Panc1 (cell line): ENCODE data around the gene CHEK2. TPM values are rescaled to one million over a fixed set of nuclear protein-coding genes. Genes with fewer than 3 reads are reported as not detected.

Source experiments
- ATAC-seq: fragments of 200-7000 bp; cut with Tn5 transposase; 2 replicates; pipeline ENCODE4 v1.9.1; 2020; ENCODE audit warnings: mild to moderate bottlenecking, moderate library complexity
- BruUV-seq: library from RNA; stranded (reverse); fragments of 400-500 nt; replicated peaks from 2 replicates; lab custom pipeline; 2021; lab: Mats Ljungman, UMichigan
- CTCF ChIA-PET: fragments of 300-600 bp; sonication (Branson Sonifier 250); formaldehyde crosslinking; loops from one replicate; lab custom pipeline; 2022; ENCODE audit warnings: antibody characterized with exemption; lab: Charles Lee
- POLR2A ChIA-PET: fragments of 300-600 bp; sonication (Branson Sonifier 250); formaldehyde crosslinking; loops from one replicate; lab custom pipeline; 2022; ENCODE audit warnings: antibody characterized with exemption; lab: Charles Lee
- DNase-seq: peaks from one replicate; pipeline ENCODE4 v3.0.0-alpha.2; 2010; ENCODE audit warnings: low read depth, low spot score
- H3K27ac ChIP-seq: 2 replicates; pipeline ENCODE4 v1.5.1; 2011; ENCODE audit warnings: mild to moderate bottlenecking, low read length, inconsistent platforms
- H3K27me3 ChIP-seq: fragments of 200-500 bp; sonication (Bioruptor generic); 2 replicates; pipeline ENCODE4 v1.6.0; 2014; ENCODE audit warnings: low read length, inconsistent platforms; ENCODE audit not compliant: control insufficient read depth, insufficient read depth
- H3K36me3 ChIP-seq: fragments of 200-500 bp; sonication (Bioruptor generic); 2 replicates; pipeline ENCODE4 v1.5.1; 2014; ENCODE audit warnings: inconsistent platforms, mild to moderate bottlenecking, low read length, moderate library complexity; ENCODE audit not compliant: control insufficient read depth, insufficient read depth
- H3K4me1 ChIP-seq: 2 replicates; pipeline ENCODE4 v1.5.1; 2011; ENCODE audit warnings: inconsistent platforms, mild to moderate bottlenecking, low read length, moderate library complexity; ENCODE audit not compliant: control insufficient read depth, insufficient read depth
- H3K4me3 ChIP-seq, 2 experiments: 2 replicates each; pipeline ENCODE4 v1.5.1; 2011 to 2012; ENCODE audit warnings: low read depth in 2 of 2, low read length in 2 of 2, mild to moderate bottlenecking in 2 of 2, inconsistent platforms in 1 of 2, moderate library complexity in 1 of 2
- H3K9me3 ChIP-seq: fragments of 200-500 bp; sonication (Bioruptor generic); 2 replicates; pipeline ENCODE4 v1.5.1; 2014; ENCODE audit warnings: low read depth, mild to moderate bottlenecking, inconsistent platforms, low read length, moderate library complexity; ENCODE audit not compliant: control insufficient read depth, insufficient read depth
- POLR2AphosphoS5 ChIP-seq: IDR thresholded peaks from 2 replicates; pipeline ENCODE4 v1.6.1; 2012; ENCODE audit warnings: mild to moderate bottlenecking, low read depth, low read length, moderate library complexity
- SIN3A ChIP-seq: IDR thresholded peaks from 2 replicates; pipeline ENCODE4 v1.6.1; 2012; ENCODE audit warnings: low read depth, mild to moderate bottlenecking, low read length, moderate library complexity, borderline replicate concordance; ENCODE audit not compliant: insufficient read depth
- TCF7L2 ChIP-seq: IDR thresholded peaks from 2 replicates; pipeline ENCODE4 v1.6.1; 2011; ENCODE audit warnings: mild to moderate bottlenecking, low read depth, low read length, inconsistent platforms
- in situ Hi-C: cut with HindIII; loops from 2 replicates; pipeline ENCODE4 v1.10.0; 2016; ENCODE audit warnings: low sequenced_read_pairs, low pct_unique_long_range_greater_than_20kb
- intact Hi-C: fragments of 100-400 bp; cut with micrococcal nuclease; formaldehyde crosslinking; loops from one replicate; pipeline ENCODE4 v1.10.0; 2022; ENCODE audit not compliant: unreplicated experiment
- total RNA-seq: library from RNA; stranded (reverse); gene quantifications from one replicate; pipeline ENCODE4 v1.2.1, GENCODE V29; 2021; ENCODE audit not compliant: unreplicated experiment
- TF ChIP-seq, protein P1 (sequence below), 2 experiments: IDR thresholded peaks; 2 replicates each; pipeline ENCODE4 v1.6.1; 2011 to 2012; ENCODE audit warnings: low read depth in 2 of 2, control low read depth in 1 of 2, low read length in 1 of 2, mild to moderate bottlenecking in 1 of 2, moderate library complexity in 1 of 2; ENCODE audit not compliant: insufficient read depth in 1 of 2
- TF ChIP-seq, protein P2 (sequence below): fragments of 450-650 bp; IDR thresholded peaks from 2 replicates; pipeline ENCODE4 v1.5.1; 2017; ENCODE audit warnings: mild to moderate bottlenecking

The CHEK2 gene
- total RNA-seq, 1 experiment from 2014 or later: 29.5 TPM

DNA sequence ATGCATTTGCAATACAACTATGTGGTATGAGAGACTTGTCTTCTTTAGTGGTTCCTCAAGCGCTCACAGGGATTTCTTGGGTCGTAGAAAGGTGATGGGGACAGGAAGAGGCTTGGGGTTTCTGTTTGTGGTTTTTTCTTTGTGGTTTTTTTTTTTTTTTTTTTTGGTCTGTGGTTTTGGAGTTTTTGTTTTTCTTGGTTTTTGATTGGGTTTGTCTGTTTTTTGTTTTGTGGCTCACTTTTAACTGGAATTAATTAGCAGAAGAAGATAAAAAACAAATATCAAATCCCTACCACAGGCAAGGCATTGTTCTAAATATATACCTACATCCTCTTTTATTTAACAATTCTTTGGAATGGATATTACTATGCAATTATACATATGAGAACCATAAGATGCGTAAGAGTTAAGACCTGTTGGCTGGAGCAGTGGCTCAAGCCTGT, 67.5 kb downstream of the CHEK2 start:
- ATAC-seq (no peak), DNase-seq (no peak)
- no peaks in the 10 kb centered on the region for H3K4me1 ChIP-seq
- in situ Hi-C loops: no loop called here
- ChIA-PET CTCF (no interaction called here), POLR2A (interaction anchor here (0.7 kb wide), 1 partner anchor 230 kb away, joined by 6 read pairs; no protein-coding TSS in a partner anchor)
- intact Hi-C loops: no loop called here
- no peak overlapping the region for H3K4me3 ChIP-seq
- no TSS peak for BruUV-seq
- no peak for TF ChIP-seq TCF7L2
- TF ChIP-seq, protein P1, sequence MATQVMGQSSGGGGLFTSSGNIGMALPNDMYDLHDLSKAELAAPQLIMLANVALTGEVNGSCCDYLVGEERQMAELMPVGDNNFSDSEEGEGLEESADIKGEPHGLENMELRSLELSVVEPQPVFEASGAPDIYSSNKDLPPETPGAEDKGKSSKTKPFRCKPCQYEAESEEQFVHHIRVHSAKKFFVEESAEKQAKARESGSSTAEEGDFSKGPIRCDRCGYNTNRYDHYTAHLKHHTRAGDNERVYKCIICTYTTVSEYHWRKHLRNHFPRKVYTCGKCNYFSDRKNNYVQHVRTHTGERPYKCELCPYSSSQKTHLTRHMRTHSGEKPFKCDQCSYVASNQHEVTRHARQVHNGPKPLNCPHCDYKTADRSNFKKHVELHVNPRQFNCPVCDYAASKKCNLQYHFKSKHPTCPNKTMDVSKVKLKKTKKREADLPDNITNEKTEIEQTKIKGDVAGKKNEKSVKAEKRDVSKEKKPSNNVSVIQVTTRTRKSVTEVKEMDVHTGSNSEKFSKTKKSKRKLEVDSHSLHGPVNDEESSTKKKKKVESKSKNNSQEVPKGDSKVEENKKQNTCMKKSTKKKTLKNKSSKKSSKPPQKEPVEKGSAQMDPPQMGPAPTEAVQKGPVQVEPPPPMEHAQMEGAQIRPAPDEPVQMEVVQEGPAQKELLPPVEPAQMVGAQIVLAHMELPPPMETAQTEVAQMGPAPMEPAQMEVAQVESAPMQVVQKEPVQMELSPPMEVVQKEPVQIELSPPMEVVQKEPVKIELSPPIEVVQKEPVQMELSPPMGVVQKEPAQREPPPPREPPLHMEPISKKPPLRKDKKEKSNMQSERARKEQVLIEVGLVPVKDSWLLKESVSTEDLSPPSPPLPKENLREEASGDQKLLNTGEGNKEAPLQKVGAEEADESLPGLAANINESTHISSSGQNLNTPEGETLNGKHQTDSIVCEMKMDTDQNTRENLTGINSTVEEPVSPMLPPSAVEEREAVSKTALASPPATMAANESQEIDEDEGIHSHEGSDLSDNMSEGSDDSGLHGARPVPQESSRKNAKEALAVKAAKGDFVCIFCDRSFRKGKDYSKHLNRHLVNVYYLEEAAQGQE (IDR thresholded peaks at IDR 0.05; ENCODE audit: insufficient read depth in 1 of 2, low read depth in 2 of 2, low read length in 1 of 2): no peak
- no peak for TF ChIP-seq POLR2AphosphoS5
- no peak for TF ChIP-seq SIN3A
- TF ChIP-seq, protein P2, sequence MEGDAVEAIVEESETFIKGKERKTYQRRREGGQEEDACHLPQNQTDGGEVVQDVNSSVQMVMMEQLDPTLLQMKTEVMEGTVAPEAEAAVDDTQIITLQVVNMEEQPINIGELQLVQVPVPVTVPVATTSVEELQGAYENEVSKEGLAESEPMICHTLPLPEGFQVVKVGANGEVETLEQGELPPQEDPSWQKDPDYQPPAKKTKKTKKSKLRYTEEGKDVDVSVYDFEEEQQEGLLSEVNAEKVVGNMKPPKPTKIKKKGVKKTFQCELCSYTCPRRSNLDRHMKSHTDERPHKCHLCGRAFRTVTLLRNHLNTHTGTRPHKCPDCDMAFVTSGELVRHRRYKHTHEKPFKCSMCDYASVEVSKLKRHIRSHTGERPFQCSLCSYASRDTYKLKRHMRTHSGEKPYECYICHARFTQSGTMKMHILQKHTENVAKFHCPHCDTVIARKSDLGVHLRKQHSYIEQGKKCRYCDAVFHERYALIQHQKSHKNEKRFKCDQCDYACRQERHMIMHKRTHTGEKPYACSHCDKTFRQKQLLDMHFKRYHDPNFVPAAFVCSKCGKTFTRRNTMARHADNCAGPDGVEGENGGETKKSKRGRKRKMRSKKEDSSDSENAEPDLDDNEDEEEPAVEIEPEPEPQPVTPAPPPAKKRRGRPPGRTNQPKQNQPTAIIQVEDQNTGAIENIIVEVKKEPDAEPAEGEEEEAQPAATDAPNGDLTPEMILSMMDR: no peak
- no peaks in the 10 kb centered on the region for H3K9me3 ChIP-seq
- H3K27me3 ChIP-seq: no peaks in the 10 kb centered on the region
- H3K36me3 ChIP-seq: no peaks in the 10 kb centered on the region
- H3K27ac ChIP-seq: no peak overlapping the region

DNA sequence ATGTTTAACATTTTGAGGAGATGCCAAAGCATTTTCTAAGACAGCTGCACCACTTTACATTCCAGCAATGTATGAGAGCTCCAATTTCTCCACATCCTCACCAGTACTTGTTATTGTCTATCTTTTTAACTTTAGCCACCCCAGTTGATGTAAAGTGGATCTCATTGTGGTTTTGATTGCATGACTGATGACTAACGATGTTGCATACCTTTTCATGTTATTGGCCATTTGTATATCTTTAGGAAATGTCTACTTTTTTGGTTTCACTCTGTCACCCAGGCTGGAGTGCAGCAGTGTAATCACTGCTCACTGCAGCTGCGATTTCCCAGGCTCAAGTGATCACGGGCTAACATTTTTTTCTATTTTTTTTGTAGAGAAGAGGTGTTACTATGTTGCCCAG, 70.9 kb downstream of the CHEK2 start:
- no TSS peak for BruUV-seq
- no peaks in the 10 kb centered on the region for H3K4me1 ChIP-seq
- intact Hi-C loops: no loop called here
- no peak overlapping the region for H3K27ac ChIP-seq
- TF ChIP-seq SIN3A (no peak), TCF7L2 (no peak), POLR2AphosphoS5 (no peak)
- TF ChIP-seq, protein P2: no peak
- TF ChIP-seq, protein P1 (IDR thresholded peaks at IDR 0.05; ENCODE audit: insufficient read depth in 1 of 2, low read depth in 2 of 2, low read length in 1 of 2): no peak
- CTCF ChIA-PET: no interaction called here
- no peak for ATAC-seq
- H3K36me3 ChIP-seq: no peaks in the 10 kb centered on the region
- in situ Hi-C loops: no loop called here
- H3K4me3 ChIP-seq: no peak overlapping the region
- no peaks in the 10 kb centered on the region for H3K9me3 ChIP-seq
- H3K27me3 ChIP-seq: no peaks in the 10 kb centered on the region
- POLR2A ChIA-PET: no interaction called here
- DNase-seq: no peak
